NCI-H1105 (cell line): ENCODE measurements around the gene SLC7A4.
"Not testable (repeated sequence)": the region's sequence is repeated elsewhere in the genome, so short reads cannot be mapped to it uniquely, and the experiment has no call there.

ENCODE experiments used
- DNase-seq: peaks from one replicate; lab custom pipeline; 2025; lab: John Stamatoyannopoulos, UW

The SLC7A4 gene

GRCh38 chr22:21042978-21043859 is 10.9 kb upstream of the SLC7A4 start:
- DNase-seq: no peak

- DNase-seq: no peak
Observed at GRCh38 chr22:21041937-21042336, 9.6 kb upstream of the SLC7A4 start.

- not testable (repeated sequence) for DNase-seq
Observed at GRCh38 chr22:21039158-21039557, 6.8 kb upstream of the SLC7A4 start.

- DNase-seq: no peak
Observed at GRCh38 chr22:21038405-21038804, 6.0 kb upstream of the SLC7A4 start.

GRCh38 chr22:21034989-21035388 is 2.6 kb upstream of the SLC7A4 start:
- no peak for DNase-seq

GRCh38 chr22:21033895-21034294 is 1.5 kb upstream of the SLC7A4 start:
- no peak for DNase-seq

- DNase-seq: no peak
Observed at GRCh38 chr22:21032868-21033688, 717 bp upstream of the SLC7A4 start.

- DNase-seq: no peak
Observed at GRCh38 chr22:21031545-21032036, 770 bp downstream of the SLC7A4 start.

- no peak for DNase-seq
Observed at GRCh38 chr22:21030621-21031544, 1.5 kb downstream of the SLC7A4 start.

GRCh38 chr22:21030032-21030431 is 2.3 kb downstream of the SLC7A4 start:
- DNase-seq: no peak

GRCh38 chr22:21029486-21030025 is 2.8 kb downstream of the SLC7A4 start:
- no peak for DNase-seq

- DNase-seq: no peak
Observed at GRCh38 chr22:21028277-21029251, 3.8 kb downstream of the SLC7A4 start.

- DNase-seq: no peak
Observed at GRCh38 chr22:21026783-21027692, 5.3 kb downstream of the SLC7A4 start.

- no peak for DNase-seq
Observed at GRCh38 chr22:21025763-21026755, 6.3 kb downstream of the SLC7A4 start.

- no peak for DNase-seq
Observed at GRCh38 chr22:21025266-21025665, 7.1 kb downstream of the SLC7A4 start.

- no peak for DNase-seq
Observed at GRCh38 chr22:21022955-21023614, 9.3 kb downstream of the SLC7A4 start.

GRCh38 chr22:21022507-21022906 is 9.9 kb downstream of the SLC7A4 start:
- no peak for DNase-seq
